Stimulated activated CD4-positive, alpha-beta T cell treated with anti-CD3 and anti-CD28 coated beads, TNF-alpha, amount 100 ng/mL, for 48 hours (primary cell): Measurements from ENCODE around the gene OBSCN.

Experiments
- DNase-seq, 3 donors: peaks; one replicate each; pipeline ENCODE4 v3.0.0-alpha.2; 2020; ENCODE audit warnings: low read depth in 3 of 3

OBSCN gene

DNA sequence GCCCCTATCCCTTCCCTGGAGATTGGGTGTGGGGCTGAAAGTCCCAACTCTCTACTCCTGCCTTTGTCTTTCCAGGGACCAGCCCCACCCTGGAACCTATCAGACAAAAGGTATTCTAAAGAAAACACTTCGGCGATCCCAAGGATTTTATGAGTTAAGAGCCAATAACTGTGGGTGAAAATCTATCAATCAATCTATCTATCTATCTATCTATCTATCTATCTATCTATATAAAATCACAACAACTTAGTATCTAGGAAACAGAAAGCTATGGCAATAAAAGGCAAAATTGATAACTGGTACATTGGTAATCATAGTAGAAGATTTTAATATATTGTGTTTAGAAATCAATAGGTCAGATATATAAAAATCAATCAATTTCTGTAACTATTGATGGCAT is 175.9 kb downstream of the OBSCN start:
- no peak for DNase-seq

- no peak for DNase-seq
Observed at GRCh38 chr1:228385232-228385631, 177.4 kb downstream of the OBSCN start.

DNA sequence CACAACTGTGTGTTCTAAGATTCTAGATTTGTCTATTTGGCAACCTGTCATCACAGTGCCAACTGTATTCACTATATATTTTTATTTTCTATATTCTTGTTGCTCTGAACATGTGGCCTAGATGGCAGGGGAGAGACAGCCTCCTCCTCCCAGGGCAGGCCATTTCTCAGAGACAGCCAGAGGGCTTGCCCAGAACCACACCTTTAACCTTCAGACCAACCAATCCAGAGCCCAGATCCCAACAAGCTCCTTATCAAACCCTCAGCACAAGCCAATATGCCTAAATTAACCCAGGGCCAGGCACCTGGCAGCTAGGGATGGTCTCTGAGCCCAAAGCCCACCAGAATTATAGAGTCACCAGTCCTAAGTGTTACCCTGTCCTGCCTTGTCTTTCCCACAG is 179.5 kb downstream of the OBSCN start:
- no peak for DNase-seq

DNA sequence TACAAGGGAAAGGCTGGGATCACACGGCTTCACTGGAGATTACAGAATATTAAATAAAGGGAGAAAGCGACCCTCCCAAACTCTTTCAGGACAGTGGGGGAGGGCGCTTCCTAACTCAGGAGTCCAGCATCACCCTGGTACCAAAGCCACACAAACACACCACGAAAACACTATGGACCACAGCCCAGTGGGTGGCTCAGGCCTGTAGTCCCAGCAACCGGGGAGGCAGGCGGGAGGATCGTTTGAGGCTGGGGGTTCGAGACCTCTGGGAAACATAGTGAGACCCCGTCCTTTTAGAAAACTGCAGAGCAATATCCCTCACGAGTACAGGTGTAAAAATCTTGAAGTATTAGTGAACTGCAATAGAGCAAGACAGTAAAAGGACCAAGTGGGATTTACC is 182.8 kb downstream of the OBSCN start:
- no peak for DNase-seq

- no peak for DNase-seq
Observed at GRCh38 chr1:228391411-228392020, 183.7 kb downstream of the OBSCN start.

- DNase-seq = no peak
Observed at GRCh38 chr1:228392111-228392936, 184.5 kb downstream of the OBSCN start.

- DNase-seq = no peak
Observed at GRCh38 chr1:228393268-228393701, 185.4 kb downstream of the OBSCN start.

GRCh38 chr1:228393811-228394570 is 186.1 kb downstream of the OBSCN start:
- no peak for DNase-seq

DNA sequence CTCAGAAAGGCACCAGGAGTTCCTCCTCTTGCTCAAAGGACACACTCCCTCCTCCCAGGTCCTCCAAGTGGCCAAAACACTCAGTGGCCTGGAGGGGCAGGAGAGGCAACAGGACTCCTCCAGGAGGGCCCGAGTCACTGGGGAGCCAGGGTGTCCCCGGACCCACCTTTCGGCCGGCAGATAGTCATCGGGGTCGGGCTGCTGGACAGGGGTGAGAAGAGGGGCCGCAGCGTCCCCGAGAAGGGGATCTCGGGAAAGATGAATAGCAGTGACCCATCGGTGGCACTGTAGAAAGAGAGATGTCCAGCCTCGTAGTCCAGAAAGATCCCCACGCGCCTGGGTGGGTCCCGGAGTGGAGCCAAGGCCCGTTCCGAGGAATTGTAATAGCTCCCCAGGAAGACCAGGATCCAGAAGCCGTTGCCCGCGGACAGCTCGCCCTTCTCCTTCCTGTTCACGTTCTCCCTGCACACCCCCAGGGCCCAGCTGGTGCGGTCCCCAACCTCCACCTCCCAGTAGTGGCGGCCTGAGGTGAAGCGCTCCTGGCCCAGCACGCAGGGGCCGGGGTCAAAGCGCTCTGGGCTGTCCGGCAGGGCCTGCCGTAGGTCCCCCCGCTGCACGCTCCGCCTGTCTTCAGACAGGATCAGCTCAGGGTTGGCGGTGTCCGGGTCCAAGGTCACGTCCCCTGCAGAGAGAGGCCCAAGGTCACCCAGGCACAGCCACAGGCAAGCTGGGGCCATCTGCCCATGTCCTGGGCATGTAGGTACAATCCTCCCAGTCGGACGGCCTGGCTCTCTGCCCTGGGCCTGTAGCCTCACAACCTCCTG is 186.9 kb downstream of the OBSCN start:
- no peak for DNase-seq

DNA sequence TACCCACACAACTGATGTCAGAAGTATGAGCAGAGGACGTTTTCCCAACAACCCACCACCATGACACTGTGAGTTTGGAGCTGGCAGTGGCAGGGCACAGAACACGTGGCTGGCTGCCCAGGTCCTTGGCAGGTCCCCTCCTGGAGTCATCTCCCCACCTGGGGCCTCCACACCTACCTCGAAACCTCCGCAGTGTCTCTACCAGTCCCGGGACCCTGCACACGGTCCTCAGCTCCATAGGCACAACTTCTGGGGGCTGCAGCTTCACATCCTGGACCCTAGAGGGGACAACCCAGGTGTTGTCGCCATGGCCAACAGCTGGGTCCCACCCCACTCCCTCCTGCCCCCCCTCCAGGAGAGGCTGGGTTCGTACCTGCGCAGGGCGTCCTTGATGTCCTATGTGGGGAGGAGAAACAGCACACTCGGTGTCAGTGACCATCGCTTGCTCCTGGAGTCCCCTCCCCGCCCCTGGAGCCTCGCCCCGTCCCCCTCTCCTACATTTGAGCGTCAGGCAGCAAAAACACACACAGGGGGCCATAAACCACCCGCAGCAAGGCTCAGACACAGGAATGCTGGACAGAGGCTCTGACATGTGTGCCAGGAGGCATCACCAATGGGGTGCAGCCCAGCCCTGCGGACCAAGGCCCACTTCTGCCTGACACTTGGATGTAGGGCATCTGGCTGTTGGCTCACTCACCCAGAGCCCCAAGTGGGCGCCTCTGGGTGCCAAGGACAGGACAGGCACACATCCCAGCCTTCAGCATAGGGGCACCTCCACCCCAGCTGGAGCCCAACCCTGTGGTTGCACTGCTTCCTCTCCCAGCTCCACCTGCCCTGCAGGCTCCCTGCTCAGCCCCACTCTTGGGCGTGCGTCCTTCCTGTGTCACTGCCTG is 189.2 kb downstream of the OBSCN start:
- no peak for DNase-seq

- DNase-seq = no peak
Observed at GRCh38 chr1:228397966-228398365, 190.1 kb downstream of the OBSCN start.

- DNase-seq = no peak
Observed at GRCh38 chr1:228398741-228399461, 191.1 kb downstream of the OBSCN start.

- DNase-seq = no peak
Observed at GRCh38 chr1:228399531-228400236, 191.8 kb downstream of the OBSCN start.

DNA sequence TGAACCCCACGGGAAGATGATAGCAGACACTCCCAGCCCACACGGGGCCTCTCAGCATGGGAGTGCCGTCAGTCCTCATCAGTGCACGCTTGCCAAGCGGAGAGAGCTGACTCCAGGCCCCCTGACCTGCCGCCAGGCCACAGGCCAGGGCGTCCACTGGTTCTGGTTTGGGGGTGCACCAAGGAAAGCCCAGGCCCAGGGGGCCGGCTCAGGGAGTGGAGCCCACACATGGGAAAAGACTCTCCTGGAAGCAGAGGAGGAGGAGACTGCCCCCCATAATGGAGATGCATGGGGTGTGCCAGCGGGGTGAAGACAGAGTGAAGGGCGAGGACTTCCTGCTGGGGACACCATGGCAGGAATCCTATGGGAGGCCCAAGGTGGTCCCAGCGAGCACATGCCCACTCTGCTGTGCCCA is 192.4 kb downstream of the OBSCN start:
- no peak for DNase-seq

DNA sequence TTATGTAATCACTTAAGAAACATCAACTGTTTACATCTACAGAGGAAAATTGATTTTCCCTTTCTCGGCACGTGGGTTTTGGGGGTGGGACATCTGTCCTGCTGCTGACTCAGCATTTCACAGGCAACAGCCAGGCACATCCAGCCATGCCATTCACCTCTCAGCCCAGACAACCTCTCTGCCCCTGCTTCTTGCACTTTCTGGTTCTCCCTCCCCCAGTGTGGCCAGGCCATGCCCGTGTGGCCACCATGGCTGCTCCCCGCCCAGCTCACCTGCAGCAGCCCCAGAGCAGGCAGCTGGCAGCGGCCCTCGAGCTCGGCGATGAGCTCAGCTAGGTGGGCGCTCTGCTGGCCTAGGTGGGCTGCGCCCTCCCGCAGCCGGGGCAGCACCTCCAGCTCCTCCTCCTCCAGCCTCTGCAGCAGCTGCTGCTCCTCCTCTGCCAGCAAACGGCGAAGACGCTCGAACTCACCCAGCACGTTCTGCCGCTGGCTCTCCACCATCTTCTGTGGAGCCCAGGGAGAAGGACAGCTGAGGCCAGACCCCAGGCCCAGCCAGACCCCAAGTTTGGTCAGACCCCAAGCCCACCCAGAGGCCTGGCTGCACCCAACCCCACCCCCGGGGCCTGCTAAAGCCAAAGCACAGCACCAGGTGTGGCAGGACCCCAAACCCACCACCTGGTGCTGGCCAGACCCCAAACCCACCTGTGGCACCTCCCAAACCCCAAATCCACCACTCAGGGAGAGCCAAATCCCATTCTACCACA is 193.0 kb downstream of the OBSCN start:
- DNase-seq = no peak

- no peak for DNase-seq
Observed at GRCh38 chr1:228401782-228402640, 194.2 kb downstream of the OBSCN start.

DNA sequence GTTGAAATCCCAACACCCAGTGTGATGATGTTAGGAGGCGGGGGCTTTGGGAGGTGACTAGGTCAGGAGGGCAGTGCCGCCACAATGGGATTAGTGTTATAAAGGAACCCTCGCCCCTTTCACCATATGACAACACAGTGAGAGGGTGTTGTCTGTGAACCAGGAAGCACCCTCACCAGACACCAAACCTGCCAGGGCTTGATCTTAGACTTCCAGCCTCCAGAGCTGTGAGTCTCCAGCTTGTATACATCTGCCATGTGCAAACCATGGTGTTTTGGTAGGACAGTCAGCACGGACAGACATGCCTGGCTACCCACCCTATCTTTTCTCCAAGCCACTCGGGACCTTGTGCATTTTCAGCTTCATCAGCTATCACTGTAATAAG is 194.8 kb downstream of the OBSCN start:
- DNase-seq = no peak

DNA sequence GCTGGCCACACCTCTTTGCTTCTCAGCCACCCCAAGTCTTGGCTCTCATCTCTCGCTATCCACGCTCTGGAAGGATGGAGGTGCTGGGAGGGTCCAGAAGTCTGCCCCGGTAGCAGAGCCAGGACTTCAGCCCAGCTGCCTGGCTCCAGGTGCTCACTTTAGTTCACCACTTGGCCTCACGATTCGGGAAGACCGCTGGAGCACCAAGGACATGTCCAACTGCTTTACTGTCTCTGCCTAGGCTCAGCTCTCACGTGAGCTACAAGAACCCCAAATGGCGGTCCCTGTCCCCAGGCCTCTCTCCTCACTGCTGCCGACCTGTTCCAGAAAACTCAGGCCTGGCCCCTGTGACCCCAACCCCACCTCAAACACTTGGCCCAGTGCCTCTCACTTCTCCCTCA is 195.4 kb downstream of the OBSCN start:
- no peak for DNase-seq
